H9 (cell line): Measurements from ENCODE around the gene THAP4. TPM values are rescaled to one million over a fixed set of nuclear protein-coding genes. Genes with fewer than 3 reads are reported as not detected.

ENCODE experiments used
- DNase-seq: peaks from one replicate; pipeline ENCODE4 v3.0.0-alpha.2; 2017
- H2AFZ ChIP-seq: one replicate; pipeline ENCODE4 v1.6.1; 2013; ENCODE audit warnings: mild to moderate bottlenecking, low read length, control low read depth, moderate library complexity
- H2AK5ac ChIP-seq: 2 replicates; pipeline ENCODE4 v1.6.1; 2013; ENCODE audit warnings: low read length, control low read depth, mixed read lengths; ENCODE audit not compliant: insufficient read length
- H2BK120ac ChIP-seq: one replicate; pipeline ENCODE4 v1.6.1; 2013; ENCODE audit warnings: low read depth, mild to moderate bottlenecking, low read length, control low read depth, inconsistent platforms; ENCODE audit not compliant: poor library complexity, severe bottlenecking
- H2BK12ac ChIP-seq: 2 replicates; pipeline ENCODE4 v1.6.1; 2013; ENCODE audit warnings: low read length, control low read depth, mixed read lengths, low read depth; ENCODE audit not compliant: insufficient read length
- H2BK15ac ChIP-seq: 2 replicates; pipeline ENCODE4 v1.6.1; 2013; ENCODE audit warnings: low read depth, low read length, control low read depth
- H2BK20ac ChIP-seq: one replicate; pipeline ENCODE4 v1.6.1; 2013; ENCODE audit warnings: low read depth, mild to moderate bottlenecking, low read length, control low read depth, inconsistent platforms; ENCODE audit not compliant: poor library complexity, severe bottlenecking
- H2BK5ac ChIP-seq: 2 replicates; pipeline ENCODE4 v1.6.1; 2013; ENCODE audit warnings: low read length, control low read depth, mixed read lengths; ENCODE audit not compliant: insufficient read length
- H3K14ac ChIP-seq: 2 replicates; pipeline ENCODE4 v1.6.1; 2013; ENCODE audit warnings: low read length, control low read depth; ENCODE audit not compliant: insufficient read depth
- H3K18ac ChIP-seq: 2 replicates; pipeline ENCODE4 v1.6.1; 2013; ENCODE audit warnings: low read depth, mild to moderate bottlenecking, mixed read lengths, low read length, control low read depth; ENCODE audit not compliant: insufficient read length
- H3K23ac ChIP-seq: 2 replicates; pipeline ENCODE4 v1.6.1; 2013; ENCODE audit warnings: low read length, control low read depth, mixed read lengths, low read depth; ENCODE audit not compliant: insufficient read length
- H3K23me2 ChIP-seq: 2 replicates; pipeline ENCODE4 v1.6.1; 2013; ENCODE audit warnings: low read depth, mild to moderate bottlenecking, mixed read lengths, low read length, control low read depth; ENCODE audit not compliant: insufficient read length, poor library complexity, severe bottlenecking
- H3K27ac ChIP-seq: 2 replicates; pipeline ENCODE4 v1.5.1; 2013; ENCODE audit warnings: low read length, control low read depth, mixed read lengths, low read depth; ENCODE audit not compliant: insufficient read length
- H3K27me3 ChIP-seq: 2 replicates; pipeline ENCODE4 v1.6.1; 2013; ENCODE audit warnings: low read length, control low read depth, inconsistent platforms; ENCODE audit not compliant: insufficient read depth
- H3K4ac ChIP-seq: 2 replicates; pipeline ENCODE4 v1.6.1; 2013; ENCODE audit warnings: low read depth, mild to moderate bottlenecking, control low read depth, inconsistent platforms, low read length, moderate library complexity
- H3K4me1 ChIP-seq: 2 replicates; pipeline ENCODE4 v1.6.1; 2013; ENCODE audit warnings: low read length, control low read depth, inconsistent platforms; ENCODE audit not compliant: insufficient read depth
- H3K4me2 ChIP-seq: 2 replicates; pipeline ENCODE4 v1.6.1; 2013; ENCODE audit warnings: low read length, control low read depth, mixed read lengths; ENCODE audit not compliant: insufficient read length, insufficient read depth
- H3K56ac ChIP-seq: 2 replicates; pipeline ENCODE4 v1.6.1; 2013; ENCODE audit warnings: low read depth, mild to moderate bottlenecking, mixed read lengths, low read length, control low read depth; ENCODE audit not compliant: insufficient read length
- H3K79me1 ChIP-seq: 2 replicates; pipeline ENCODE4 v1.6.1; 2013; ENCODE audit warnings: low read depth, mild to moderate bottlenecking, moderate library complexity, low read length, control low read depth, inconsistent platforms; ENCODE audit not compliant: insufficient read depth, poor library complexity, severe bottlenecking
- H3K79me2 ChIP-seq: 2 replicates; pipeline ENCODE4 v1.6.1; 2013; ENCODE audit warnings: low read length, control low read depth, inconsistent platforms; ENCODE audit not compliant: insufficient read depth
- H3K9ac ChIP-seq: 2 replicates; pipeline ENCODE4 v1.6.1; 2013; ENCODE audit warnings: low read length, control low read depth, mixed read lengths; ENCODE audit not compliant: insufficient read length; ENCODE audit errors: extremely low read depth
- H3K9me3 ChIP-seq: one replicate; pipeline ENCODE4 v1.6.1; 2013; ENCODE audit warnings: low read depth, low read length, inconsistent platforms; ENCODE audit not compliant: control insufficient read depth
- H3T11ph ChIP-seq: one replicate; pipeline ENCODE4 v1.6.1; 2013; ENCODE audit warnings: mild to moderate bottlenecking, low read length, control low read depth, inconsistent platforms
- H4K20me1 ChIP-seq: one replicate; pipeline ENCODE4 v1.6.1; 2013; ENCODE audit not compliant: control insufficient read depth, insufficient read length, insufficient read depth
- H4K5ac ChIP-seq: 2 replicates; pipeline ENCODE4 v1.6.1; 2013; ENCODE audit warnings: low read depth, mild to moderate bottlenecking, mixed read lengths, low read length, control low read depth; ENCODE audit not compliant: insufficient read length
- H4K8ac ChIP-seq: replicated peaks from 2 replicates; pipeline ENCODE4 v1.6.1; 2013; ENCODE audit warnings: low read length, control low read depth, mixed read lengths, low read depth; ENCODE audit not compliant: insufficient read length
- H4K91ac ChIP-seq: 2 replicates; pipeline ENCODE4 v1.6.1; 2013; ENCODE audit warnings: low read depth, mild to moderate bottlenecking, moderate library complexity, mixed read lengths, low read length, control low read depth; ENCODE audit not compliant: insufficient read length
- H3K27ac Mint-ChIP-seq, 3 experiments: 2 replicates in 2 of 3; 3 replicates in 1 of 3; pipeline ENCODE4 v1.8.0; 2020 to 2021; ENCODE audit warnings: mixed read lengths in 3 of 3, mild to moderate bottlenecking in 1 of 3, moderate library complexity in 1 of 3
- H3K27me3 Mint-ChIP-seq: 2 replicates; pipeline ENCODE4 v1.8.0; 2021; ENCODE audit warnings: low read depth, mild to moderate bottlenecking, moderate library complexity, mixed read lengths
- H3K36me3 Mint-ChIP-seq, 3 experiments: 2 replicates in 2 of 3; 3 replicates in 1 of 3; pipeline ENCODE4 v1.8.0; 2020 to 2021; ENCODE audit warnings: low read depth in 3 of 3, mixed read lengths in 3 of 3; ENCODE audit not compliant: insufficient read depth in 1 of 3
- H3K4me1 Mint-ChIP-seq, 2 experiments: 2 replicates each; pipeline ENCODE4 v1.8.0; 2020; ENCODE audit warnings: mixed read lengths in 2 of 2
- H3K4me3 Mint-ChIP-seq, 2 experiments: 2 replicates in 1 of 2; 3 replicates in 1 of 2; pipeline ENCODE4 v1.8.0; 2020 to 2021; ENCODE audit warnings: mild to moderate bottlenecking in 2 of 2, mixed read lengths in 2 of 2, moderate library complexity in 1 of 2
- H3K9me3 Mint-ChIP-seq, 2 experiments: 2 replicates in 1 of 2; 3 replicates in 1 of 2; pipeline ENCODE4 v1.8.0; 2020; ENCODE audit warnings: mild to moderate bottlenecking in 2 of 2, mixed read lengths in 2 of 2, moderate library complexity in 1 of 2
- CTCF ChIP-seq: fragments of 200-600 bp; sonication (generic); conservative IDR thresholded peaks from 3 replicates; pipeline ENCODE4 v1.8.0; 2021; ENCODE audit warnings: antibody characterized with exemption, mild to moderate bottlenecking
- WGBS: extraction: QIAGEN DNeasy Blood & Tissue Kit; methylation state at CpG from one replicate; pipeline ENCODE4 v1.1.7; 2013; ENCODE audit warnings: missing lambda C conversion rate, low lambda C conversion rate, mixed read lengths; ENCODE audit not compliant: insufficient read length; ENCODE audit errors: extremely low coverage; 5-methylcytosine and 5-hydroxymethylcytosine counted together
- total RNA-seq: library from RNA; stranded (reverse); gene quantifications from 2 replicates; pipeline ENCODE4 v1.2.1, GENCODE V29; 2021

Gene THAP4
- total RNA-seq, 1 experiment from 2014 or later, result 70.6 TPM

- H4K20me1 ChIP-seq, result no peaks in the 10 kb centered on the region
Observed at GRCh38 chr2:241618829-241619228, 18.1 kb downstream of the THAP4 start.

More at GRCh38 chr2:241618829-241619228, 18.1 kb downstream of the THAP4 start:
- no peak for TF ChIP-seq CTCF
- Histone ChIP-seq H2AK5ac (no peak overlapping the region), H2BK5ac (no peak overlapping the region), H3T11ph (no peak overlapping the region), H2BK20ac (no peak overlapping the region), H3K14ac (no peak overlapping the region), H2BK15ac (no peak overlapping the region), H3K23ac (no peak overlapping the region), H3K79me1 (no peaks in the 10 kb centered on the region), H3K9me3 (no peaks in the 10 kb centered on the region), H2BK12ac (no peak overlapping the region), H2AFZ (no peak overlapping the region), H3K23me2 (no peaks in the 10 kb centered on the region), H3K18ac (no peak overlapping the region), H3K56ac (no peak overlapping the region), H4K91ac (no peak overlapping the region), H3K79me2 (no peaks in the 10 kb centered on the region; the same call in 1 of the 2 replicates), H3K4me2 (no peak overlapping the region), H3K27me3 (no peaks in the 10 kb centered on the region), H3K9ac (no peak overlapping the region), H3K4ac (no peak overlapping the region), H4K5ac (no peak overlapping the region), H3K4me1 (peaks cover 4% of the 10 kb centered on the region; the same call in 1 of the 2 replicates), H3K27ac (no peak overlapping the region), H2BK120ac (no peak overlapping the region), H4K8ac (no peak overlapping the region)
- Mint-ChIP-seq H3K4me3 (no peak overlapping the region), H3K4me1 (peaks cover 12 to 16% of the 10 kb centered on the region in 2 experiments), H3K27ac (peak overlapping the region in 2 of 3 experiments; percentile 75 to 86; a peak in 5 of 7 replicates), H3K36me3 (peaks cover 5 to 28% (median 13%) of the 10 kb centered on the region in 3 experiments; a peak in 6 of 7 replicates), H3K9me3 (peaks cover 0 to 3% of the 10 kb centered on the region in 2 experiments; a peak in 3 of 5 replicates), H3K27me3 (no peaks in the 10 kb centered on the region)
- DNase-seq, result no peak
- no CpG with 5 or more reads among the region's 11 CpGs for WGBS
